Posterior cingulate gyrus (tissue), 11 donors: Measurements from ENCODE around the gene UNC5A.
A peak's percentile ranks its signal among the peaks of the same experiment; 100 is the strongest.

Experiments
- DNase-seq, 10 donors: peaks; one replicate each; pipeline versions ENCODE4 v3.0.0 to v3.0.0-alpha.2; 2020 to 2021; ENCODE audit warnings: mixed read lengths in 3 of 10
- intact Hi-C: fragments of 100-400 bp; cut with DNase I; formaldehyde crosslinking; loops from one replicate; pipeline ENCODE4 v1.15.1; 2023

Gene UNC5A

GRCh38 chr5:176901260-176902101, 91.1 kb downstream of the UNC5A start:
- DNase-seq = peak in 2 of 10 donors; percentile 43 to 47
- intact Hi-C loops = no loop called here

- intact Hi-C loops = no loop called here
- peak in 1 of 10 donors; percentile 44 for DNase-seq
Observed at GRCh38 chr5:176902102-176902814, 91.9 kb downstream of the UNC5A start.

- DNase-seq = no peak
- intact Hi-C loops = no loop called here
Observed at GRCh38 chr5:176902911-176903664, 92.7 kb downstream of the UNC5A start.

GRCh38 chr5:176904276-176904675, 93.9 kb downstream of the UNC5A start:
- intact Hi-C loops = no loop called here
- DNase-seq = no peak

- DNase-seq = no peak
- intact Hi-C loops = no loop called here
Observed at GRCh38 chr5:176906126-176906525, 95.8 kb downstream of the UNC5A start.

- no peak for DNase-seq
- intact Hi-C loops = no loop called here
Observed at GRCh38 chr5:176906796-176907195, 96.4 kb downstream of the UNC5A start.

GRCh38 chr5:176908675-176909368, 98.5 kb downstream of the UNC5A start:
- intact Hi-C loops = no loop called here
- DNase-seq = no peak

- intact Hi-C loops = no loop called here
- DNase-seq = no peak
Observed at GRCh38 chr5:176912115-176912514, 101.8 kb downstream of the UNC5A start.

GRCh38 chr5:176915906-176916305, 105.5 kb downstream of the UNC5A start:
- DNase-seq = no peak

GRCh38 chr5:176916337-176916736, 106.0 kb downstream of the UNC5A start:
- intact Hi-C loops = no loop called here
- no peak for DNase-seq

More at GRCh38 chr5:176915906-176916305, 105.5 kb downstream of the UNC5A start:
- intact Hi-C loops = no loop called here

- intact Hi-C loops = no loop called here
- DNase-seq = no peak
Observed at GRCh38 chr5:176918613-176919012, 108.3 kb downstream of the UNC5A start.

- intact Hi-C loops = no loop called here
- DNase-seq = no peak
Observed at GRCh38 chr5:176921714-176922113, 111.4 kb downstream of the UNC5A start.

GRCh38 chr5:176922817-176923216, 112.5 kb downstream of the UNC5A start:
- intact Hi-C loops = no loop called here
- no peak for DNase-seq

- intact Hi-C loops = no loop called here
- no peak for DNase-seq
Observed at GRCh38 chr5:176927562-176927961, 117.2 kb downstream of the UNC5A start.

- DNase-seq = no peak
- intact Hi-C loops = no loop called here
Observed at GRCh38 chr5:176929654-176930053, 119.3 kb downstream of the UNC5A start.
